GM12873 (cell line): ENCODE results near the gene MYLK4.

Experiments
- CTCF ChIP-seq: IDR thresholded peaks from 2 replicates; pipeline ENCODE4 v1.5.1; 2012; ENCODE audit warnings: low read depth, mild to moderate bottlenecking, moderate library complexity, low read length, control low read depth; ENCODE audit not compliant: insufficient read depth; ENCODE audit errors: missing control alignments

The MYLK4 gene

GRCh38 chr6:2624177-2624576, 126.5 kb downstream of the MYLK4 start:
- TF ChIP-seq CTCF = no peak

- TF ChIP-seq CTCF = no peak
Measured at GRCh38 chr6:2623295-2623694, 127.4 kb downstream of the MYLK4 start.

GRCh38 chr6:2622671-2623070, 128.1 kb downstream of the MYLK4 start:
- no peak for TF ChIP-seq CTCF

GRCh38 chr6:2619651-2620050, 131.1 kb downstream of the MYLK4 start:
- TF ChIP-seq CTCF = no peak

- no peak for TF ChIP-seq CTCF
Measured at GRCh38 chr6:2617729-2618128, 133.0 kb downstream of the MYLK4 start.

- TF ChIP-seq CTCF = no peak
Measured at GRCh38 chr6:2616811-2617210, 133.9 kb downstream of the MYLK4 start.

GRCh38 chr6:2615251-2615650, 135.5 kb downstream of the MYLK4 start:
- TF ChIP-seq CTCF = no peak

- no peak for TF ChIP-seq CTCF
Measured at GRCh38 chr6:2614846-2615245, 135.9 kb downstream of the MYLK4 start.
